ENCODE measurements around the gene FSTL4.

FSTL4 gene

DNA sequence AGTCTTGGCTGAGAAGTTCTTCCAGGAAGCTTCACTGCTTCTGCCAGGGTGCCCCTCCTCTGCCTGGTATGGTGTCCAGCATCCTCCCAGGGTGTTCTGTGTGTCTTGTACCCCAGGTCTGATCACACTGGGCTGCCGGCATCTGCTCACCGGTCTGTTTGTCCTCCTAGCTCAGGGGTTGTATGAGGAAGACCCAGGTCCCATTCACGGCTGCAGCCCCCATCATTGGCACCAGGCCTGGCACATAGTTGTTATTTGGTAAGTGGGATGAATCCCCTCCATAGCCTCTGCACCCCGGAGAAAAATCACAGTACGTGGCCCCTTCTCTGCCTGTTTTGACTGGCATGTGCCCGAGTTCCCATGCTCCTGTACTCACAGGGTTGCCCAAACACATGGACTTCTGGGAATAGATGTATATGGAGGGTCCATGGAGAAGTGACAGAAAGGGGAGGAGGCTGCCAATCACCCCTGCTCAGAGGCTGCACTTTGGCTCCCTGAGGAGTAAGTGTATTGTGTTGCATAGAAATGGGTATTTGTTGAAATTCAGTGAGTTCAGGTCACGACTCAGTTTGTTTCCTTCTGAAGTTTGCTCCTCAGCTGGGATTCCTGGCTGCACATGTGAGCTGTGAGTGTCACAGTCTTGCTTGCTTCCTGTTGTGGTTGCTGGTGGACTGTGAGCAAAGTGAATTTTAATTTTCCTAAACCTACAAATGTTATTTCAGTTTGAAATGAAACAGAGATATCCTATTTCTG, 464.4 kb downstream of the FSTL4 start:
- DNase-seq (ENCODE audit: low spot score): no peak
- TF ChIP-seq, protein P1, sequence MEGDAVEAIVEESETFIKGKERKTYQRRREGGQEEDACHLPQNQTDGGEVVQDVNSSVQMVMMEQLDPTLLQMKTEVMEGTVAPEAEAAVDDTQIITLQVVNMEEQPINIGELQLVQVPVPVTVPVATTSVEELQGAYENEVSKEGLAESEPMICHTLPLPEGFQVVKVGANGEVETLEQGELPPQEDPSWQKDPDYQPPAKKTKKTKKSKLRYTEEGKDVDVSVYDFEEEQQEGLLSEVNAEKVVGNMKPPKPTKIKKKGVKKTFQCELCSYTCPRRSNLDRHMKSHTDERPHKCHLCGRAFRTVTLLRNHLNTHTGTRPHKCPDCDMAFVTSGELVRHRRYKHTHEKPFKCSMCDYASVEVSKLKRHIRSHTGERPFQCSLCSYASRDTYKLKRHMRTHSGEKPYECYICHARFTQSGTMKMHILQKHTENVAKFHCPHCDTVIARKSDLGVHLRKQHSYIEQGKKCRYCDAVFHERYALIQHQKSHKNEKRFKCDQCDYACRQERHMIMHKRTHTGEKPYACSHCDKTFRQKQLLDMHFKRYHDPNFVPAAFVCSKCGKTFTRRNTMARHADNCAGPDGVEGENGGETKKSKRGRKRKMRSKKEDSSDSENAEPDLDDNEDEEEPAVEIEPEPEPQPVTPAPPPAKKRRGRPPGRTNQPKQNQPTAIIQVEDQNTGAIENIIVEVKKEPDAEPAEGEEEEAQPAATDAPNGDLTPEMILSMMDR (IDR thresholded peaks at IDR 0.05; ENCODE audit: borderline replicate concordance, control extremely low read depth, extremely low read depth, insufficient read depth, missing control alignments): no peak
- in situ Hi-C loops (cut with MboI; ENCODE audit: low sequenced_read_pairs, unreplicated experiment): no loop called here

DNA sequence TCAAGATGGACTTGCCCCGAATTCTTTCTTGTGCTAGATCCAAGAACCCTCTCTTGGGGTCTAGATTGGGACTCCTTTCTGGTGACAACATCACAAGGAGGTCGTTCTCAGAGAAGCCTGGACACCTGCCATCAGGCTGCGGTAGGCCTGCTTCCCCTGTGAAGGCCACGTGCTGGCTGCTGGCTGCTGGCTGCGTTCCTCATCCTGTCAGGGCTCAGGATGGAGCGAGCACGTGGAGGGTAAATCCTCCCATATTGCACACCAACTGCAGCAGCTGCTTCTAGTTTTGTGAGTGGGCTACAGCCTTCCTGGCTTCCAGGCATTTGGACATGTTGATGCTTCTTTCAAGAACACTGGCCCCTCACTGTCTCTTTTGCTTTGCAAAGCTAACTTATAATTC, 464.9 kb downstream of the FSTL4 start:
- in situ Hi-C loops (cut with MboI; ENCODE audit: low sequenced_read_pairs, unreplicated experiment): no loop called here
- TF ChIP-seq, protein P1 (IDR thresholded peaks at IDR 0.05; ENCODE audit: borderline replicate concordance, control extremely low read depth, extremely low read depth, insufficient read depth, missing control alignments): no peak
- DNase-seq (ENCODE audit: low spot score): no peak

Data from GM13976 (cell line).